Measurements from ENCODE around the gene ZNF813. TPM values are rescaled to one million over a fixed set of nuclear protein-coding genes. Genes with fewer than 3 reads are reported as not detected.
"Not testable (repeated sequence)": the region's sequence is repeated elsewhere in the genome, so short reads cannot be mapped to it uniquely, and the experiment has no call there.

ZNF813 gene
- total RNA-seq, 1 experiment from 2014 or later, result 9.2 TPM

DNA sequence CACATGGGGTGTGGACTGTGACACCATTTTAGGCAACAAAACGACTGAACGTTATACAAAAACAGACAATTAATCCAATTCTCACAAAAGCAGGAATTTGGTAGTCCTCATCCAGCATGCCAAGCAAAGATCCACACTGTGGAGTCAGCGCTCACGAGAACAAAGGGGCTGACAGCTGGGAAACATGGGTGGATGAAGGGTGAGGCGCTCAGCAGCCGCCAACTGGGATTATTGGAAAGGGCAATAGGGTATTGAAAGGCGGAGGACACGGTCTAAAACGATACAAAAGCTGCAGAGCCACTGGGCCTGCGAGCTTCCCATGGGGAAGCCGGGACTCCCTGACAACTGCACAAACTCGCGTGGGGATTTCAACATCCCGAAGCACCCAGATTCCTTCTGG, 4.7 kb upstream of the ZNF813 start:
- 0 out of 2 replicates have a peak, but pooled peaks cover 3% of the 10 kb centered on the region for H3K36me3 ChIP-seq
- H3K27ac ChIP-seq, result no peak overlapping the region
- no peaks in the 10 kb centered on the region for H3K4me1 ChIP-seq
- H3K4me3 ChIP-seq, result no peak overlapping the region
- DNase-seq, result peak in 1 of 2 experiments; percentile 9
- H3K9me3 ChIP-seq (replicated peaks), result no peaks in the 10 kb centered on the region; the same call in 1 of the 2 replicates
- no peaks in the 10 kb centered on the region for H3K27me3 ChIP-seq

DNA sequence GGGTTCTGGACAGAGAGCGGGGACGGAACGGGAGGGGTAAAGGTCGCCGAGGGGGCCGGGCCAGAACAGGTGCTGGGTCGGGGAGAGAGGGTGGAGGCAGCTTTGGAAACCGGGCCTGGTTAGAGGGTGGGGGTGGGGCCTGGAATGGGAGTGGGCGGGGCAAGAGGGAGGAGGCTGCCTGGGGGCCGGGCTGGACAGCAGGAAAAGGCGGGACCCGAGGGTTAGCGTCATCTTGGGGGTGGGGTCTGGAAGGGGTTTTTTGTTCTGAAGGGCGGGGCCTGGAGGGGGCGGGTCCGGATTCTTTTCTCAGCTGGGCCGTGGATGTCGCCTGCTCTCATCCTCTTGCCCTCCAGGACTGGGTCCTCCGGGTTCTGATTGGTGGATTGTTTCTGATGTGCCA, 4.3 kb upstream of the ZNF813 start:
- H3K27ac ChIP-seq, result no peak overlapping the region
- no peaks in the 10 kb centered on the region for H3K27me3 ChIP-seq
- 0 out of 2 replicates have a peak, but pooled peaks cover 3% of the 10 kb centered on the region for H3K36me3 ChIP-seq
- H3K4me3 ChIP-seq, result no peak overlapping the region
- H3K4me1 ChIP-seq, result no peaks in the 10 kb centered on the region
- no peaks in the 10 kb centered on the region; the same call in 1 of the 2 replicates for H3K9me3 ChIP-seq (replicated peaks)
- DNase-seq, result peak; percentile 18 to 24

DNA sequence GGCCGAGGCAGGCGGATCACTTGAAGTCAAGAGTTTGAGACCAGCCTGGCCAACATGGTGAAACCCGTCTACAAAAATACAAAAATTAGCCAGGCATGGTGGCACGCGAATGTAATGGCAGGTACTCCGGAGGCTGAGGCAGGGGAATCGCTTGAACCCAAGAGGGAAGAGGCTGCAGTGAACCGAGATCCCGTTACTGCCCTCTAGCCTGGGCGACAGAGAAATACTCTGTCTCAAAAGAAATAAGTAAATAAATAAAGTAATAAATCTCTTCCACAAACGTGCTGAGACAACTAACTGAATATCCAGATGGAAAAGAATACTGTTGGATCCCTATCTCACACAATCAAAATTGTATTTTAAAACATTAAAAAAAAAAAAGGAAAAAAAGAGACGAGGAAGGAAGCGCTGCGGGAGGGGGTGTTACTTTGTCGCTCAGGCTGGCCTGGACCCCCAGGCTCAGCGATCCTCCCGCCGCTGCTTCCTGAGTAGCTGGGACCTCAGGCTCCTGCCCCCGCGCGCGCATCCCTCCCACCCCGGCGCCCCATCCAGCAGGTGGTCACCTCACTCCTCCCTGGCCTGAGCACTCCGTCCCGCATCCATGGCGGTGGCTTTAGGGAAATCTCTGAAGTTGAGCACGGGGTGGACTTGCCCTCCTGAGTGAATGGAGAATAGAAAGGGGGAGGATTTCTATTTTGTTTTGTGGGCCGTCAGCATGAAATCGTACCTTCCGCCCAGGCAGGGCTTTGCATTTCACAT, 628 bp upstream of the ZNF813 start:
- H3K27me3 ChIP-seq, result no peaks in the 10 kb centered on the region
- H3K9me3 ChIP-seq (replicated peaks), result no peaks in the 10 kb centered on the region
- no peaks in the 10 kb centered on the region for H3K36me3 ChIP-seq
- H3K4me3 ChIP-seq, result peak overlapping the region; percentile 98
- peak overlapping the region; percentile 84; the same call in 1 of the 2 replicates for H3K27ac ChIP-seq
- H3K4me1 ChIP-seq, result no peaks in the 10 kb centered on the region
- peak; percentile 4 to 38 for DNase-seq

DNA sequence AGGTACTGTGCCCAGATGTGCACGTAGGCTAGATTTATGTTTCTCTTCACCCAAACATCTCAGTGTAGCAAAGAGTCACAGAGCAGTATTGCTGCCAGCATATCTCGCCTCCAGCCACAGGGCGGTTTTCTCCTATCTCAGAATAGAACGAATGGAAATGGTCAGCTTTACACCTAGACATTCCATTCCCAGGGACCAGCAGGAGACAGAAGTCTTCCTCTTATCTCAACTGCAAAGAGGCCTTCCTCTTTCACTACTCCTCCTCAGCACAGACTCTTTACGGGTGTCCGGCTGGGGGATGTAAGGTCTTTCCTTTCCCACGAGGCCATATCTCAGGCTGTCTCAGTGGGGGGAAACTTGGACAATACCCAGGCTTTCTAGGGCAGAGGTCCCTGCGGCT, 1.1 kb downstream of the ZNF813 start:
- not testable (repeated sequence) for H3K9me3 ChIP-seq (replicated peaks); H3K36me3 ChIP-seq; DNase-seq; H3K27ac ChIP-seq; H3K4me1 ChIP-seq; H3K27me3 ChIP-seq
- peak overlapping the region; percentile 98 for H3K4me3 ChIP-seq

DNA sequence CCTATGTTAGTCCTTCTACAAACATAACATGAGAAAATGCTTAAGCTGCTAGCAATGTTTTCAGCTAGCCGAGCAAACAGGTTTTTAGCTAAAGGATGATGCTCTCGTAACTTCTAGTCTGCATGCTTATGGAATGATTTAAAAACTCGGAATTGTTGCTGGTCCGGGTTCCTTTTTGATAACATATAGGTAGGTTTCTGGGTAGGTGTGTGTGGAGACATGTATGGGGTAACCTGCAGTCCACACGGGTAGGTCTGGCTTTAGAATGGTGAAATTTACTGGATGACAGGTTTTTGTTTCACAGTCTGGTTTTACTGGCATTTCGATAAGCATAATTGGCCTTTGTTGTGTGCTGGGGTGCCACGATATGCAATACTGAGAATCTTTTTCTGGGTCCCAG, 4.4 kb downstream of the ZNF813 start:
- H3K4me1 ChIP-seq, result no peaks in the 10 kb centered on the region
- H3K4me3 ChIP-seq, result no peak overlapping the region
- no peak for DNase-seq
- peaks cover 3% of the 10 kb centered on the region; the same call in 1 of the 2 replicates for H3K36me3 ChIP-seq
- H3K9me3 ChIP-seq (replicated peaks), result no peaks in the 10 kb centered on the region
- H3K27ac ChIP-seq, result no peak overlapping the region
- no peaks in the 10 kb centered on the region for H3K27me3 ChIP-seq

DNA sequence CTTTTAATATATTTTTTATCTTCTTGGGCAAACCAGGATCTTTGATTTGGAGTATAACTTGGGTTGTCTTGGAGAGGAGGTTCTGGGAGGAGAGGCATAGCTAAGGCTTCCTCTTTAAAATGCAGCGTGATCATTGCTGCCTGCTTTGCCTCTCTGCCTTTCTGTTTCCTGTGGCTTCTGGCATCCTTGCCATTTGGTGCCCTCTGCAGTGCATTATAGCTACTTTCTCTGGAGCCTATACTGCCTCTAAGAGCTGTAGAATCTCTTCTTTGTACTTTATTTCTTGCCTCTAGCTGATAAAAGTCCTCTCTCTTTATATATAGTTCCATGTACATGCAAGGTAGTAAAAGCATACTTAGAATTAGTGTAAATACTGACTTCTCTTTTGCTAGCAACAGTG, 7.3 kb downstream of the ZNF813 start:
- not testable (repeated sequence) for DNase-seq; H3K4me1 ChIP-seq; H3K27me3 ChIP-seq; H3K27ac ChIP-seq; H3K4me3 ChIP-seq; H3K36me3 ChIP-seq; H3K9me3 ChIP-seq (replicated peaks)

DNA sequence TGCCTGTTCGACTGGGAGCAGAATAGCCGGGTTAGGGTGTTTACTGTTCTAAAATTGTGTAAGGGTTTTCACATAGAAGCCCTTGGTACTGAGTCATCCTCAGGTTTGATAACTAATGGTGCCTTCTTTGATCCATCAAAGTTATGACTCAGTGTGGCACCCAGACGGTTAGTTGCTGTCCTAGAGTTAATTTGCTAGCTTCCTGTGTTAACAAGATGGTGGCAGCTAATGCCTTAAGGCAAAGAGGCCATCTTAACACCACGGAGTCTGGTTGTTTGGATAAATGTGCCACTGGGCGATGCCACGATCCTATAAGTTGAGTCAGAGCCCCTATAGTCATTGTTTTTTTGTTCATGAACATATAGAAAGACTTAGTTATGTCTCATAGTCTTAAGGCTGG, 7.9 kb downstream of the ZNF813 start:
- not testable (repeated sequence) for H3K27me3 ChIP-seq; H3K27ac ChIP-seq; H3K36me3 ChIP-seq; DNase-seq; H3K9me3 ChIP-seq (replicated peaks); H3K4me3 ChIP-seq; H3K4me1 ChIP-seq

DNA sequence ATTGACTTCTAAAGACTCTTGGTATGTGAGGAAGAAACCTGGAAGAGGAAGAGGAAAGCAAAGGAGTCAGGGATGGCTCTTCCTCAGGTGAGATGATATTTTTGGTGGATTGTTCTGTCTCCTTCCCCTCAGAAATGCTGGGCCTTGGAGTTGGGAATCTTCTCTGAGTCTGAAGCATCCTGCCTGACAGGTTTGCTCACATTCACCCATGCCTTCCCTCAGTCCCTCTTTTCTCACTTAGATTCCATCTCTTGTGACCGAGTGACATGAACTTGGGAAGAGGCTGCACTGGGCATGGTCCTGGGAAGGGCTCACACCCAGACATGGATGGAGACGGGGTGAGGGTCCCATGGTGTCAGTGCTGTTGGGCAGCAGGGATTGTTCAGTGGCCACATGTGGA, 16.2 kb downstream of the ZNF813 start:
- H3K9me3 ChIP-seq (replicated peaks); H3K27ac ChIP-seq; H3K27me3 ChIP-seq; H3K4me3 ChIP-seq; H3K4me1 ChIP-seq; DNase-seq: not testable (repeated sequence)
- peaks cover 27% of the 10 kb centered on the region for H3K36me3 ChIP-seq

DNA sequence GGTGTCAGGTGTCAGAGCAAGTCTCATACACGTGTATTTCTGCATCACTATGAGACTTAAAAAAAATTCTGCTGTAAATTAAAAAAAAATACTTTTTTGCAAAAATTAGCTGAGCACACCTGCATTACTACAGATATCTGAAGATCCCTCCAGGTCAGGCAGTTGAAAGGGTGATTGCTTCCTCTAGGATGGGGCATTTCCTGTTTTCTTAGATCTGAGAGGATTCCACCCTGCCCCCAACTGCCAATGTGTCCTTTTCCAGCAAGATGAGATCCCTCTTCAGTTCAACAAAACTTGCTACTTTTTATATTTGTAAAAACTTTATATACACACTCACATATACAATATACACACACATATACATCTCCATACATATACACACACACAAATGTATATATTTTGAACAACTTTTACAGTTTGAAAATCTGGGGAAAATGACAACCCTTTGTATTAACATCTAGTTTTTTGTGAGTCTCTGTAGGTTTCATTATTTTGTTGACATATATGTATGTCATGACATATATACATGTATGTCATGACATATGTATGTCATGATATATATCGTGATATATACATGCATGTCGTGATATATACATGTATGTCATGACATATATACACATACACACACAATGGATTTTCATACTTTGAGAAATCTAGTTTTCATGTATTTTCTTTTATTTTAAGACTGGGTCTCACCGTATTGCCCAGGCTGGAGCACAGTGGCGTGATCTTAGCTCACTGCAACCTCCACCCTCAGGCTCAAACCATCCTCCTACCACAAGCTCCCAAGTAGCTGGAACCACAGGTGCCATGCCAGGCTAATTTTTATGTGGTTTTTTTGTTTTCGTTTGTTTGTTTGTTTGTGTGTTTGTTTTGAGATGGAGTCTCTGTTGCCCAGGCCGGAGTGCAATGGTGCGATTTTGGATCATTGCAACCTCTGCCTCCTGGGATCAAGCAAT, 17.8 kb downstream of the ZNF813 start:
- DNase-seq, result no peak
- no peaks in the 10 kb centered on the region for H3K4me1 ChIP-seq
- H3K27ac ChIP-seq, result no peak overlapping the region
- H3K9me3 ChIP-seq (replicated peaks), result no peaks in the 10 kb centered on the region
- peaks cover 41% of the 10 kb centered on the region for H3K36me3 ChIP-seq
- no peaks in the 10 kb centered on the region for H3K27me3 ChIP-seq
- H3K4me3 ChIP-seq, result no peak overlapping the region

DNA sequence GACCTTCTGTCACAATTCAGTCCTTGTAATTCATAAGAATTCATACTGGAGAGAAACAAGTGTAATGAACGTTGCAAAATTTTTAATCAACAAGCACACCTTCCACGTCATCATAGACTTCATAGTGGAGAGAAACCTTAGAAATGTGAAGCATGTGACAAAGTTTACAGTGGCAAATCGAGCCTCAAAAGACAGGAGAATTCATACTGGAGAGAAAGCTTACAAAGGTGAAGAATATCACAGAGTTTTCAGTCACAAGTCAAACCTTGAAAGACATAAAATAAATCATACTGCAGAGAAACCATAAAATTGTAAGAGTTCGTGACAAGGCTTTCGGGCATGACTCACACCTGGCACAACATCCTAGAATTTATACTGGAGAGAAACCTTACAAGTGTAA, 24.6 kb downstream of the ZNF813 start:
- H3K36me3 ChIP-seq, result peaks cover 49% of the 10 kb centered on the region
- H3K4me3 ChIP-seq, result no peak overlapping the region
- H3K27ac ChIP-seq, result no peak overlapping the region
- no peaks in the 10 kb centered on the region; the same call in 1 of the 2 replicates for H3K9me3 ChIP-seq (replicated peaks)
- H3K4me1 ChIP-seq, result no peaks in the 10 kb centered on the region
- no peaks in the 10 kb centered on the region for H3K27me3 ChIP-seq
- DNase-seq, result no peak

DNA sequence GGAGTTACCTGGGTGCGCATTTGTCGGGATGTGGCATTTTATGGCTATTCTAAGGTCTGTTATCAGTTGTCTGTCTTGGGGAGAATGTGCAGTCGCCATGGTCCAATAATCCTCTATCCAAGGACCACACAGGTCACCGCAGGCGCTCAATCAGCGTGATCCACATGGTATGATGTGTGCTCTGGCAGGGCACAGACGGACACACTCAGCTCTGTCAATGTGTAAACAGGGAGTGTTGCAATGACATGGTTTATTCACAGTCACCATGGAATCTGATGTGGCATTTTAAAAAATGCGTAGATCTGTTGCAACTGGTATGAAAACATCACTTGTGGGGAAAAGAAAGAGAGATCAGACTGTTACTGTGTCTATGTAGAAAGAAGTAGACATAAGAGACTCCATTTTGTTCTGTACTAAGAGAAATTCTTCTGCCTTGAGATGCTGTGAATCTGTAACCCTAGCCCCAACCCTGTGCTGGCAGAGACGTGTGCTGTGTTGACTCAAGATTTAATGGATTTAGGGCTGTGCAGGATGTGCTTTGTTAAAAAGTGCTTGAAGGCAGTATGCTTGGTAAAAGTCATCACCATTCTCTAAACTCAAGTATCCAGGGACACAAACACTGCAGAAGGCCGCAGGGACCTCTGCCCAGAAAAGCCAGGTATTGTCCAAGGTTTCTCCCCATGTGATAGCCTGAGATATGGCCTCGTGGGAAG, 29.9 kb downstream of the ZNF813 start:
- H3K4me3 ChIP-seq; H3K27me3 ChIP-seq; H3K27ac ChIP-seq; H3K9me3 ChIP-seq (replicated peaks); H3K36me3 ChIP-seq; H3K4me1 ChIP-seq: not testable (repeated sequence)
- peak; percentile 24 to 33 for DNase-seq

DNA sequence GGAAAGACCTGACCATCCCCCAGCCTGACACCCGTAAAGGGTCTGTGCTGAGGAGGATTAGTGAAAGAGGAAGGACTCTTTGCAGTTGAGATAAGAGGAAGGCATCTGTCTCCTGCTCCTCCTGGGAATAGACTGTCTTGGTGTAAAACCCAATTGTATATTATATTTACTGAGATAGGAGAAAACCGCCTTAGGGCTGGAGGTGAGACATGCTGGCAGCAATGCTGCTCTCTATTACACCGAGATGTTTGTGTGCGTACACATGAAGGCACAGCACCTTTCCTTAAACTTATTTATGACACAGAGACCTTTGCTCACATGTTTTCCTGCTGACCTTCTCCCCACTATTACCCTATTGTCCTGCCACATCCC, 30.5 kb downstream of the ZNF813 start:
- not testable (repeated sequence) for H3K4me1 ChIP-seq; H3K4me3 ChIP-seq; DNase-seq; H3K27ac ChIP-seq; H3K27me3 ChIP-seq; H3K36me3 ChIP-seq; H3K9me3 ChIP-seq (replicated peaks)

DNA sequence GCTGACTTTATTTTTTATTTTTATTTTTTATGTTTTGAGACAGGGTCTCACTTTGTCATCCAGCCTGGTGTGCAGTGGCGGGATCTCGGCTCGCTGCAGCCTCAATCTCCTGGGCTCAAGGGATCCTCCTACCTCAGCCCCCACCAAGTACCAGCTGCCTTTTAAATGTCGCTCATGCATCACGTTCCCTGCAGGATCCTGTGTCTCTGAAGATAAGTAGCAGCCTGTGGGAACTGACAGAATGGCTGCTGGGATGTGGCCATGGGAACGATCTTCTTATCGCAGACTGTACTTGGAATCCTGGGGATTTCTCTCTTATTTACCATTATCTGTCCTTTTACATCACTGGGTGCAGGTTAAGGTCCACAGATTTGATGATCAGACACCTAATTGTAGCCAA, 35.6 kb downstream of the ZNF813 start:
- H3K27me3 ChIP-seq, result not testable (repeated sequence)

DNA sequence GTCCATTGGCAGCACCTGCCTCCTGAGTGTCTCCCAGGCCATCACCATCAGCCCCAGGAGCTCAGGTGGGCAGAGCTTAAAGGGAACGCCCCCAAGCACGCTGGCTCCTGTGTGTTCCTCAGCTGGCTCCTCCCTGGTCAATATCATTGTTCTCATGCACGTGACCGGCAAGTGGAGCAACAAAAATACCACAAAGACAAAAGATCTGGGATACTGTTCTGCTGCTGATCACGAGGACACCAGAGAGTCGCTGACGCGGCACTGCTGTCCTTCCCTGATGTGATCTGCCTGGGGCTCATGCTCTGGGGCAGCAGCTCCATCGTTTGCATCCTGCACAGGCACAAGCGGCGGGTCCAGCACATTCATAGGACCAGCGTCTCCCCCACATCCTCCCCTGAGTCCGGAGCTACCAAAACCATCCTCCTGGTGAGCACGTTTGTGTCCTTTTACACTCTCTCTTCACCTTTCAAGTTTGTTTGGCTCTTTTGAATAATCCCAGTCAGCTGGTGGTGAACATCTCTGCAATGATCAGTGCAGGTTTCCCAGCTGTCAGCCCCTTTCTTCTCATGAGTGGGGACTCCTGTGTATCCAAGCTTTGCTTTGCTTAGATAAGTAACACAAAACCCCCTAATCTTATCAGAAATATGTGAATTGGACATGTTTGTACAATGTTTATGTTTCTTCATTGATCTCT, 36.3 kb downstream of the ZNF813 start:
- H3K36me3 ChIP-seq; H3K4me3 ChIP-seq; DNase-seq; H3K27ac ChIP-seq; H3K27me3 ChIP-seq; H3K4me1 ChIP-seq; H3K9me3 ChIP-seq (replicated peaks): not testable (repeated sequence)

More for the DNA sequence above, 35.6 kb downstream of the ZNF813 start:
- H3K27ac ChIP-seq; H3K4me1 ChIP-seq; H3K36me3 ChIP-seq; H3K4me3 ChIP-seq; H3K9me3 ChIP-seq (replicated peaks); DNase-seq: not testable (repeated sequence)
